ENCODE data around the gene CBLN3. TPM values are rescaled to one million over a fixed set of nuclear protein-coding genes. Genes with fewer than 3 reads are reported as not detected.
A peak's percentile ranks its signal among the peaks of the same experiment; 100 is the strongest.

Gene CBLN3
- total RNA-seq, 1 donor from 2014 or later, result 0.55 TPM

DNA sequence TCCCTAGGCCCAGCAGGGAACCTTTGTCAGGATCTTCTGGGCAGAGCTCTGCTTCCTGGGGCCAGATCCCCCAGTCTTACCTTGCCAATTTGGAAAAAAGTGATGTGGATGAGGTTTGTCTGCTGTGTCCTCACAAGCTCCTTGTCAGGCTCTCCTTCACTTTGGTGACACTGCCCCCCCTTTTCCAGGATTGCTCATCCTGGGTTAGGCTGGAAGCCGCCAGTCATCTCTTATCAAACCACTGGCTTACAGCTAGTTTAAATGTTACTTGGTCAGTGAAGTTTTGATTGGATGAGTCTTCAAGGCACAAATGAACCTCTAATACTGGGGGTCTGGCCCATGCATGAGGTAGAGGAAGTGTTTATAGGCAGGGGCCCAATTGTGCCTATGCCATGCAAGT is 15.4 kb downstream of the CBLN3 start:
- peaks cover 16% of the 10 kb centered on the region for H3K4me1 ChIP-seq
- TF ChIP-seq CTCF (IDR thresholded peaks at IDR 0.05; ENCODE audit: borderline replicate concordance), result no peak
- H3K9me3 ChIP-seq (replicated peaks), result no peaks in the 10 kb centered on the region
- H3K27ac ChIP-seq (replicated peaks), result no peak overlapping the region
- H3K27me3 ChIP-seq (ENCODE audit: low read depth), result no peaks in the 10 kb centered on the region
- H3K4me3 ChIP-seq, result no peak overlapping the region
- DNase-seq, result no peak
- H3K36me3 ChIP-seq, result peaks cover 44% of the 10 kb centered on the region
- intact Hi-C loops (cut with micrococcal nuclease), result no loop called here

DNA sequence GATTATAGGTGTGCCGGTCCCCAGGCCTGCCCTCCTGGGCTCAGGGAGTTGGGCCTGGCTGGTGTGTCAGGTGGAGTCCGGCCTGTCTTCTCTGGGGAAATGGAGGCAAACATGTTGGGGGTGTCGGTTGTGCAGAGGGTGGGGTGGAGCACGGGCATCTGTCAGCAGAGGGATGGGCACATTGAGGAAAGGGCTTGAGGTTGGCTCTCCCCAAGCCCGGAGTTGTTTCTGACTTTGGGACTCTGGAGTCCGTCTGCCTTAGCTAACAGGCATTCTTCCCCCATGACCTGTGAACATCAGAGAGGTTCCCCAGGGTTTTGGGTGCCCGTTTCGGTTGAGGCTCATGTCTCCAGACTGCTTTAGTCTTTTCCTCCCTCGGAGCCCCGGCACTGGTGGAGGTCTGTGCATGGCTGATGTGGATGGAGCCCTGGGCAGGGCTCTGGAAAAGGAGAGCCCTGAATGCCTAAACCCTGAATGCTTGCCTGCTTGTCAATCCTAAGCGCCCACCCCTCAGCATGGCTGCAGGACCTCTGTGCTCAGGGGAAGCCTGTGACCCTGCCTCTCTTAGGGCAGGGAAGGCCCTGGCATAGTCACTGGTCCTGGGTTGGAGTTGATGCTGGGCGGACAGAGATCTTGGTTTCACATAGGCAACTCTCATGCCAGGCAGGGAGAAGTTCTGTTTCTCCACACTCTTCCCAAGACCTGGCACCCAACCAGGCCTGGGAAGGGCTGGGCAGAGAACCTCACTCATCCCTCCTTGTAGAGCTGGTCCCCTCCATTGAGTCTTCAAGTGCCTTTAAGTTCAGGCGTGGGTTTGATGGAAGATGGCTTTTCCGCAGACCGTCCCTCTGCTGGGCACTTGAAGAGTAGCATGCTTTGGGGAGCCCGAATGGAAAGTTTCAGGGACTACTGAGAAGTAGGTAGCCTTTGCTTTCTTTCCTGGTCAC is 17.8 kb downstream of the CBLN3 start:
- Histone ChIP-seq H3K36me3 (peaks cover 58% of the 10 kb centered on the region), H3K4me3 (no peak overlapping the region), H3K4me1 (peaks cover 4% of the 10 kb centered on the region), H3K27ac (replicated peaks) (no peak overlapping the region), H3K27me3 (ENCODE audit: low read depth) (no peaks in the 10 kb centered on the region), H3K9me3 (replicated peaks) (no peaks in the 10 kb centered on the region)
- intact Hi-C loops (cut with micrococcal nuclease), result no loop called here
- DNase-seq, result no peak
- peak; percentile 68 for TF ChIP-seq CTCF (IDR thresholded peaks at IDR 0.05; ENCODE audit: borderline replicate concordance)

DNA sequence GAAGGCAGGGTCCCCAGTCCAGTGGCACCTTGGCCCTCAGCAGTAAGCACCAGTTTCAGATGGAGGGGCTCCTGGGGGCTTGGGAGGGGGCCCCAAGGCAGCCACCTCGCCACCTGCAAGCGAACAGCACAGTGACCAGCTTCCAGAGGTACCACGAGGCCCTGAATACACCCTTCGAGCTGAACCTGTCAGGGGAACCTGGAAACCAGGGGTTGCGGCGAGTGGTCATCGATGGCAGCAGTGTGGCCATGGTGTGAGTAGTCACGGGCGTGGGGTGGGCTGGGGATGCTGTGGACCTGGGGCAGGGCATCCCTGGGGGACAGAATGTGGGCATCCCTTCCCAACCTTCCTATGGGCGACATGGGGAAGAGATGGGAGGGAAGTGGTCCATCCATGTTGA is 19.5 kb downstream of the CBLN3 start:
- Histone ChIP-seq H3K4me1 (peaks cover 10% of the 10 kb centered on the region), H3K27ac (replicated peaks) (no peak overlapping the region), H3K4me3 (no peak overlapping the region), H3K9me3 (replicated peaks) (no peaks in the 10 kb centered on the region), H3K27me3 (ENCODE audit: low read depth) (no peaks in the 10 kb centered on the region), H3K36me3 (peaks cover 50% of the 10 kb centered on the region)
- TF ChIP-seq CTCF (IDR thresholded peaks at IDR 0.05; ENCODE audit: borderline replicate concordance), result no peak
- no peak for DNase-seq
- intact Hi-C loops (cut with micrococcal nuclease), result no loop called here

DNA sequence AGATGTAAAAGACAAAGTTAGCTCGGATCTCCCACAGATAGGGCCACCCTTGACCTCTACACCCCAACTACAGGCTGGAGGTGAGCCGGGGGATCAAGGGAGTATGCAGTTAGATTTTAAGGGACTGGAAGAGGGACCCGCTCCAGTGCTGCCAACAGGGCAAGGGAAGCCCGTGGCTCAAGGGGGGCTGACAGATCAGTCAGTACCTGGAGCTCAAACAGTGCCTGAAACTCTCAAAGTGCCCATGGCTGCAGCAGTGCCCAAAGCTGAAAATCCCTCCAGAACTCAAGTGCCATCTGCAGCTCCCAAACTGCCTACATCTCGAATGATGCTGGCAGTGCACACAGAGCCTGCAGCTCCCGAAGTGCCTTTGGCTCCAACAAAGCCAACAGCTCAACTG is 20.3 kb downstream of the CBLN3 start:
- no peak for TF ChIP-seq CTCF (IDR thresholded peaks at IDR 0.05; ENCODE audit: borderline replicate concordance)
- DNase-seq, result no peak
- Histone ChIP-seq H3K36me3 (peaks cover 42% of the 10 kb centered on the region), H3K27ac (replicated peaks) (no peak overlapping the region), H3K4me3 (no peak overlapping the region), H3K4me1 (peaks cover 15% of the 10 kb centered on the region), H3K9me3 (replicated peaks) (no peaks in the 10 kb centered on the region), H3K27me3 (ENCODE audit: low read depth) (no peaks in the 10 kb centered on the region)
- intact Hi-C loops (cut with micrococcal nuclease), result no loop called here

- H3K27me3 ChIP-seq (ENCODE audit: low read depth), result no peaks in the 10 kb centered on the region
- no peak overlapping the region for H3K27ac ChIP-seq (replicated peaks)
- peaks cover 19% of the 10 kb centered on the region for H3K4me1 ChIP-seq
- no peak overlapping the region for H3K4me3 ChIP-seq
- no peaks in the 10 kb centered on the region for H3K9me3 ChIP-seq (replicated peaks)
- DNase-seq, result no peak
- peaks cover 38% of the 10 kb centered on the region for H3K36me3 ChIP-seq
- intact Hi-C loops (cut with micrococcal nuclease), result no loop called here
- no peak for TF ChIP-seq CTCF (IDR thresholded peaks at IDR 0.05; ENCODE audit: borderline replicate concordance)
These were observed 20.7 kb downstream of the CBLN3 start for GRCh38 chr14:24408764-24409163.

Data from left ventricle myocardium inferior (tissue), 1 donor.